Smooth muscle cell (in vitro differentiated cells): ENCODE data around the gene HLTF. TPM values are rescaled to one million over a fixed set of nuclear protein-coding genes. Genes with fewer than 3 reads are reported as not detected.

Experiments
- DNase-seq: peaks from one replicate; lab custom pipeline; 2025; ENCODE audit not compliant: unreplicated experiment; lab: John Stamatoyannopoulos, UW
- H2AFZ ChIP-seq: fragments of 200-600 bp; sonication (generic); 2 replicates; pipeline ENCODE4 v1.6.0; 2016; ENCODE audit warnings: antibody characterized with exemption, low read depth, mild to moderate bottlenecking
- H3F3A ChIP-seq: fragments of 200-600 bp; sonication (generic); 2 replicates; pipeline ENCODE4 v1.6.0; 2017; ENCODE audit warnings: antibody characterized with exemption, low read depth
- H3K27ac ChIP-seq: fragments of 200-600 bp; sonication (generic); 2 replicates; pipeline ENCODE4 v1.5.1; 2016; ENCODE audit warnings: low read depth, mild to moderate bottlenecking
- H3K27me3 ChIP-seq: fragments of 200-600 bp; sonication (generic); 2 replicates; pipeline ENCODE4 v1.6.1; 2016; ENCODE audit warnings: low read depth, mild to moderate bottlenecking
- H3K36me3 ChIP-seq: fragments of 200-600 bp; sonication (generic); 2 replicates; pipeline ENCODE4 v1.5.1; 2016; ENCODE audit warnings: low read depth
- H3K4me1 ChIP-seq: fragments of 200-600 bp; sonication (generic); 2 replicates; pipeline ENCODE4 v1.5.1; 2016; ENCODE audit warnings: low read depth
- H3K4me2 ChIP-seq: fragments of 200-600 bp; sonication (generic); 2 replicates; pipeline ENCODE4 v1.6.0; 2016; ENCODE audit warnings: mild to moderate bottlenecking
- H3K4me3 ChIP-seq: fragments of 200-600 bp; sonication (generic); 2 replicates; pipeline ENCODE4 v1.5.1; 2016; ENCODE audit warnings: mild to moderate bottlenecking
- H3K79me2 ChIP-seq: fragments of 200-600 bp; sonication (generic); 2 replicates; pipeline ENCODE4 v1.6.0; 2016; ENCODE audit warnings: low read depth, mild to moderate bottlenecking
- H3K9ac ChIP-seq: fragments of 200-600 bp; sonication (generic); 2 replicates; pipeline ENCODE4 v1.6.0; 2016; ENCODE audit warnings: low read depth
- H3K9me3 ChIP-seq: fragments of 200-600 bp; sonication (generic); replicated peaks from 2 replicates; pipeline ENCODE4 v1.5.1; 2016; ENCODE audit warnings: low read depth
- H4K20me1 ChIP-seq: fragments of 200-600 bp; sonication (generic); 2 replicates; pipeline ENCODE4 v1.6.0; 2016; ENCODE audit warnings: low read depth
- WGBS: methylation state at CpG from one replicate; pipeline ENCODE4 v1.1.7; 2016; ENCODE audit warnings: low lambda C conversion rate; 5-methylcytosine and 5-hydroxymethylcytosine counted together
- polyA plus RNA-seq: library from polyadenylated mRNA; unstranded; fragments of >200 nt; fragmentation: Nextera tagmentation; extraction: Ambion mirVana; gene quantifications from 2 replicates; pipeline ENCODE4 v1.2.1, GENCODE V29; 2016
- total RNA-seq: library from RNA; depleted of rRNA; stranded (reverse); fragments of >200 nt; gene quantifications from 2 replicates; pipeline ENCODE4 v1.2.3, GENCODE V29; 2014
- TF ChIP-seq, protein P1 (sequence below): fragments of 200-600 bp; sonication (generic); IDR thresholded peaks from 2 replicates; pipeline ENCODE4 v1.5.1; 2017; ENCODE audit warnings: borderline replicate concordance, mild to moderate bottlenecking, antibody characterized with exemption; ENCODE audit not compliant: insufficient read depth, poor library complexity, severe bottlenecking

The HLTF gene
- total and polyA plus RNA-seq, 2 experiments from 2014 or later: 24.2 to 34.9 TPM

DNA sequence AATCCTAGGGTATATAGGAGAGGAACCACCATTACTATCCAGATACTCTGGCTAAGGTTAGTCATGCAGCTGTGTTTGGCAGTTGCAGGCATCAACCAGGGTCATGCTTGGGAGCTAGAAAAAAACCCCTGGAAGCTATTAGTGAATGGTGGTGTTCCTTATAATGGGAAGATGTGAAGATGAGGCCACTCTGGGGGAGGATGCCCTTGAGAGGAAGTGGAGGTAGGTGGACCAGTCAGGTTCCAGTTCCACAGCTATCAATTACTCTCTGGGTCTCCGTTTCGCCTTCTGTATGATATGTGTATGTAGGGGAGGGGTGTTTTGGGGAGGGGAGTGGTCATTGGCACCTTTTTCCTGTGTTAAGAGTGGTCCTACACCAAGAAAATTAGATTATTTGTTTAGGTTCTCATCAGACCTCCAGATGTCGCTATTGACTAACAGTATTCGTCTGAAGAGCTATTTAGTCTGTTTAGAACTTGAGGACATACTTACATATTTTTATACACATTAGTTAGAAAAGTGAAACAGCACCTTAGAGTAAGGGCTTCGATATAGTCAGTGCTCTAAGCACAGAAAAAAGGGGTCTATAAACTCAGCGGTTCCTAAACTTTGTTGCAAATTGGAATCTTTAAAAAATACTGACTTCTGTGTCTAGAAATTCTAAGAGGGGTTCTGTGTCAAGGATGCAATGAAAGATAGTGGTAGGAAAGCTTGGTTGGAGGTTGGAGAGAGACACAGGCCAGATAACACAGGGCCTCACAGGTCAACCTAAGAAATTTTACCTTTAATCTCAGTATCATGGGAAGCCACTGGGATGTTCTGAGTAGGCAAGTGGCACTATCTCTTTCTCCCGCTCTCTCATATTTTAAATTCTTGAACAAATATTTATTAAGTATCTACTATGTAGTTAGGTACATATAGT, 34.0 kb upstream of the HLTF start:
- TF ChIP-seq, protein P1, sequence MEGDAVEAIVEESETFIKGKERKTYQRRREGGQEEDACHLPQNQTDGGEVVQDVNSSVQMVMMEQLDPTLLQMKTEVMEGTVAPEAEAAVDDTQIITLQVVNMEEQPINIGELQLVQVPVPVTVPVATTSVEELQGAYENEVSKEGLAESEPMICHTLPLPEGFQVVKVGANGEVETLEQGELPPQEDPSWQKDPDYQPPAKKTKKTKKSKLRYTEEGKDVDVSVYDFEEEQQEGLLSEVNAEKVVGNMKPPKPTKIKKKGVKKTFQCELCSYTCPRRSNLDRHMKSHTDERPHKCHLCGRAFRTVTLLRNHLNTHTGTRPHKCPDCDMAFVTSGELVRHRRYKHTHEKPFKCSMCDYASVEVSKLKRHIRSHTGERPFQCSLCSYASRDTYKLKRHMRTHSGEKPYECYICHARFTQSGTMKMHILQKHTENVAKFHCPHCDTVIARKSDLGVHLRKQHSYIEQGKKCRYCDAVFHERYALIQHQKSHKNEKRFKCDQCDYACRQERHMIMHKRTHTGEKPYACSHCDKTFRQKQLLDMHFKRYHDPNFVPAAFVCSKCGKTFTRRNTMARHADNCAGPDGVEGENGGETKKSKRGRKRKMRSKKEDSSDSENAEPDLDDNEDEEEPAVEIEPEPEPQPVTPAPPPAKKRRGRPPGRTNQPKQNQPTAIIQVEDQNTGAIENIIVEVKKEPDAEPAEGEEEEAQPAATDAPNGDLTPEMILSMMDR: peak; percentile 69
- no peaks in the 10 kb centered on the region for H3K79me2 ChIP-seq
- H3F3A ChIP-seq: no peaks in the 10 kb centered on the region
- no peaks in the 10 kb centered on the region for H3K4me1 ChIP-seq
- no peaks in the 10 kb centered on the region for H3K9me3 ChIP-seq
- H3K4me2 ChIP-seq: no peak overlapping the region
- no peak overlapping the region for H3K27ac ChIP-seq
- no peaks in the 10 kb centered on the region for H4K20me1 ChIP-seq
- H3K27me3 ChIP-seq: no peaks in the 10 kb centered on the region
- H3K4me3 ChIP-seq: no peak overlapping the region
- H3K9ac ChIP-seq: no peak overlapping the region
- H2AFZ ChIP-seq: no peak overlapping the region
- no peaks in the 10 kb centered on the region for H3K36me3 ChIP-seq
- no peak for DNase-seq
- WGBS: 28% methylated on average over 5 of the region's 7 CpGs

DNA sequence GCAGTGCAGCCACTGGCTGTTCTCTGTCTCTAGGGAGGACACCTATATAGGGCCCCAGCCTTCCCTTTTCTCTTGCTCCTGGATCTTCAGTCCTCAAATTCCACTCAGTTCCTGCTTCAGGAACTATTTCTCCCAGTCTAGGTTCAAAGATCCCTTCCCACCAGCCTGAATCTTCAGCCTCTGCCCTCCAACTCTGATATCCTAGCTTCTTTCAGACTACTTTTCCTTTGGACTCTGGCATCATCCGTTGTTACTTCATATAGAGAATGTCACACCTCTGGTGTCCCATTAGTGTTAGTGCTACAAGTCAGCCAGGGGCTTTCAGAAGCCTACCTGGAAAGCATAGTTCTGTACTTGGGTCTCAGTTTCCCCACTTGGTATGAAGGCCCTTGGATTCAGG, 33.1 kb upstream of the HLTF start:
- H3K4me1 ChIP-seq: no peaks in the 10 kb centered on the region
- 91% methylated on average over 1 of the region's 1 CpG for WGBS
- no peak overlapping the region for H3K4me3 ChIP-seq
- H3K27me3 ChIP-seq: no peaks in the 10 kb centered on the region
- no peak overlapping the region for H2AFZ ChIP-seq
- no peaks in the 10 kb centered on the region for H4K20me1 ChIP-seq
- H3K27ac ChIP-seq: no peak overlapping the region
- TF ChIP-seq, protein P1: no peak
- no peaks in the 10 kb centered on the region for H3K36me3 ChIP-seq
- no peaks in the 10 kb centered on the region for H3K79me2 ChIP-seq
- no peak overlapping the region for H3K9ac ChIP-seq
- H3K4me2 ChIP-seq: no peak overlapping the region
- no peaks in the 10 kb centered on the region for H3K9me3 ChIP-seq
- no peak for DNase-seq
- no peaks in the 10 kb centered on the region for H3F3A ChIP-seq

DNA sequence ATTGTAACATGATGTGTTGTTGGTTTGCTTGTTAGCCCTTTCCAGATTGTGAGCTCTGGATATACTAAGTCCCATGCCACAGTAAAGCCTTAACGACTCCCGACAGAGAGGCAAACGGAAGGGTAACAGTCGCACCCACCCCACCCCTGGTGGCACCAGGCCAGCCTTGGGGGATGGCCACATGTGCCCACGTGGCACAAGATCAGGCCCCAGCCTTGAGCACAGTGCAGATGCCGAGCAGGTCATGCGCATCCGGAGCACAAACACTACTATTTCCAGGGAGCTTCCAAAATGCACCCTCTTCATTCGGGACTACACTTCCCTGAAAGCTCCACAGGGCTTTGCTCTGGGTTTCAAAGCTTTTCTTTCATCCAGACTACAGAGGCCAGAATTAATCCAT, 32.4 kb upstream of the HLTF start:
- no peak for DNase-seq
- no peaks in the 10 kb centered on the region for H3K4me1 ChIP-seq
- H3K27me3 ChIP-seq: no peaks in the 10 kb centered on the region
- H3K27ac ChIP-seq: no peak overlapping the region
- no peaks in the 10 kb centered on the region for H3K79me2 ChIP-seq
- TF ChIP-seq, protein P1: no peak
- no peak overlapping the region for H3K9ac ChIP-seq
- no peak overlapping the region for H2AFZ ChIP-seq
- no peaks in the 10 kb centered on the region for H3K36me3 ChIP-seq
- no peaks in the 10 kb centered on the region for H3F3A ChIP-seq
- WGBS: 92% methylated on average over 9 of the region's 9 CpGs
- no peak overlapping the region for H3K4me2 ChIP-seq
- H3K9me3 ChIP-seq: no peaks in the 10 kb centered on the region
- no peaks in the 10 kb centered on the region for H4K20me1 ChIP-seq
- H3K4me3 ChIP-seq: no peak overlapping the region
